Ovary (tissue), 3 donors: ENCODE data around the gene NOP53.

ENCODE experiments used
- EP300 ChIP-seq: sonication (generic); formaldehyde crosslinking; IDR thresholded peaks from one replicate; pipeline ENCODE4 v1.6.1; 2017; ENCODE audit warnings: antibody characterized with exemption
- TF ChIP-seq, protein P1 (sequence below), 3 donors: fragments of 450-650 bp in 2 of 3; fragments of 200-600 bp in 1 of 3; IDR thresholded peaks; one replicate each; pipeline versions ENCODE4 v1.5.1 to v1.8.0; 2016 to 2022; ENCODE audit warnings: antibody characterized with exemption in 3 of 3, mild to moderate bottlenecking in 1 of 3
- donor health status: DM: no; HTN: no; CAD: no.

DNA sequence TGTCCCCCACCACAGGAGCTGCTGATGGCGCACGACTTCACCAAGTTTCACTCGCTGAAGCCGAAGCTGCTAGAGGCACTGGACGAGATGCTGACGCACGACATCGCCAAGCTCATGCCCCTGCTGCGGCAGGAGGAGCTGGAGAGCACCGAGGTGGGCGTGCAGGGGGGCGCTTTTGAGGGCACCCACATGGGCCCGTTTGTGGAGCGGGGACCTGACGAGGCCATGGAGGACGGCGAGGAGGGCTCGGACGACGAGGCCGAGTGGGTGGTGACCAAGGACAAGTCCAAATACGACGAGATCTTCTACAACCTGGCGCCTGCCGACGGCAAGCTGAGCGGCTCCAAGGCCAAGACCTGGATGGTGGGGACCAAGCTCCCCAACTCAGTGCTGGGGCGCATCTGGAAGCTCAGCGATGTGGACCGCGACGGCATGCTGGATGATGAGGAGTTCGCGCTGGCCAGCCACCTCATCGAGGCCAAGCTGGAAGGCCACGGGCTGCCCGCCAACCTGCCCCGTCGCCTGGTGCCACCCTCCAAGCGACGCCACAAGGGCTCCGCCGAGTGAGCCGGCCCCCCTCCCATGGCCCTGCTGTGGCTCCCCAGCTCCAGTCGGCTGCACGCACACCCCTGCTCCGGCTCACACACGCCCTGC is 4.4 kb upstream of the NOP53 start:
- TF ChIP-seq EP300: no peak
- TF ChIP-seq, protein P1, sequence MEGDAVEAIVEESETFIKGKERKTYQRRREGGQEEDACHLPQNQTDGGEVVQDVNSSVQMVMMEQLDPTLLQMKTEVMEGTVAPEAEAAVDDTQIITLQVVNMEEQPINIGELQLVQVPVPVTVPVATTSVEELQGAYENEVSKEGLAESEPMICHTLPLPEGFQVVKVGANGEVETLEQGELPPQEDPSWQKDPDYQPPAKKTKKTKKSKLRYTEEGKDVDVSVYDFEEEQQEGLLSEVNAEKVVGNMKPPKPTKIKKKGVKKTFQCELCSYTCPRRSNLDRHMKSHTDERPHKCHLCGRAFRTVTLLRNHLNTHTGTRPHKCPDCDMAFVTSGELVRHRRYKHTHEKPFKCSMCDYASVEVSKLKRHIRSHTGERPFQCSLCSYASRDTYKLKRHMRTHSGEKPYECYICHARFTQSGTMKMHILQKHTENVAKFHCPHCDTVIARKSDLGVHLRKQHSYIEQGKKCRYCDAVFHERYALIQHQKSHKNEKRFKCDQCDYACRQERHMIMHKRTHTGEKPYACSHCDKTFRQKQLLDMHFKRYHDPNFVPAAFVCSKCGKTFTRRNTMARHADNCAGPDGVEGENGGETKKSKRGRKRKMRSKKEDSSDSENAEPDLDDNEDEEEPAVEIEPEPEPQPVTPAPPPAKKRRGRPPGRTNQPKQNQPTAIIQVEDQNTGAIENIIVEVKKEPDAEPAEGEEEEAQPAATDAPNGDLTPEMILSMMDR (IDR thresholded peaks at IDR 0.05): no peak
